Kidney glomerular epithelial cell (primary cell): ENCODE measurements around the gene COPB2.

ENCODE experiments used
- DNase-seq: peaks from one replicate; lab custom pipeline; 2025; lab: John Stamatoyannopoulos, UW

Gene COPB2

DNA sequence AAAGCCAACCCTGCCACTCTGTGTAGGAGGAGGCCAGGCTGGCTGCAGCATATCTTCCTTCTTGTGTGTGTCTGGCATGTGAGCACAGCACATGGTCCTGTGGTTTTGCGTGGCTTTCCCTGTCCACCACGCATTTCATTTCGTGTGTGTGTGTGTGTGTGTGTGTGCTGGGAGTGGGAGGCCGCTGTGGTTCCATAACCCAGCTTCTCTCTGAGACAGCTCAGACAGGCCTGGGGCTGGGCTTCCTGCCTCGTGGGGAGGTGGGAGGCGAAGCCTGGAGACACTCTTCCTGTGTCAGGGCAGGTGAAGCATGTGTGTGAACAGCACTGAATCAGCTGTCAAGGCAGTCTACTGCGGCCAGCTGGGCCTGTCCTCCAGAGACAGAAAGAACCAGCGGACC lies 61.6 kb downstream of the COPB2 start:
- DNase-seq = no peak

DNA sequence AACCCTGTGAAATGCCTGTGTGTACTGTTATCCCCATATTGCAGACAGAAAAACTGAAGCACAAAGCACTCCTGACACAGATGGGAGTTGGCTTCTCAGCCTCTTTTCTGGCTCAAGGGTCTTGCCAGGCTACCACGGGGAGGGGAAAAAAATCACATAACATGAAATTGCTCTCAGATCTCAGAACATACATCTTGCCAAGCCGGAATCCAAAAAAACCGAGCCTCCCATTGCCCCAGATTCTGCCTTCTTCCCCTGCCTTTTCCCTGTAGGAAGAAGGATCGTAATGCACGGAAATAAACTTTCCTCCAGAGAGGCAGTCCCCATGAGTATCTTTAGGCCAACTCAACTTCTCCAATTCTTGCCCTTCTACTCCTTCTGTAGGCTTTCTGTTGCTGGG lies 62.2 kb downstream of the COPB2 start:
- no peak for DNase-seq

DNA sequence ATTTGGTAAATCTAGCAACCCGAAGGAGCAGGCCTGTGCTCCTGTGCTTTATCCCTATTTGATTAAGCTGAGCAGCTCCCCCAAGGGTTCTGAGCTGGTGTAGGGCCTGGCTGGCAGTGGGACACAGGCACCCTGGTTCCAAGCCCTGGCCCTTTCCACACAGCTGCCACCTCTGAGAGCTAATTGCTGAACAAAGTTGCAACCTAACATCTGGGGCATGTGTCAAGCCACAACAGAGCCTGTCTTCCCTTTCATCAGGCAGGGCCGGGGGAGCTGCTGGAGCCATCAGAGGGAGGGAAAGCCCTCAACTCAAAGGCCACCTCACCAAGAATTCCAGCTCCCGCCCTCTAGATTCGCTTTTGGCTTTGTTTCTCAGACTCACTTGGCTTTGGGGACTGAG lies 62.7 kb downstream of the COPB2 start:
- no peak for DNase-seq

DNA sequence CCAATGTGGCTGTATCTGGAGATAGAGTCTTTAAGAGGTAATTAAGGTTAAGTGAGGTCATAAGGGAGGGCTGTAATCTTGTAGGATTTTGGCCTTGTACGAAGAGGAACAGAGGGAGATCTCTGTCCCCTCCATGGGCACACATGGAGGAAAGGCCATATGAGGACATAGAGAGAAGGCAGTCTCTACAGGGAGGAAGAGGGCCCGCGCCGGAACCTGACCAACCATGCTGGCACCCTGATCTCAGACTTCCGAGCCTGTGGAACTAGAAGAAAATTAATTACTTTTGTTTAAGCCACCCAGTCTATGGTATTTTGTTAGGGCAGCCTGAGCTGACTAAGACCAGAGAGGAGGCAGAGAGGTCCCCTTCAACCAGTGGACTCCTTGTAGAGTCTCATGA lies 63.3 kb downstream of the COPB2 start:
- no peak for DNase-seq

DNA sequence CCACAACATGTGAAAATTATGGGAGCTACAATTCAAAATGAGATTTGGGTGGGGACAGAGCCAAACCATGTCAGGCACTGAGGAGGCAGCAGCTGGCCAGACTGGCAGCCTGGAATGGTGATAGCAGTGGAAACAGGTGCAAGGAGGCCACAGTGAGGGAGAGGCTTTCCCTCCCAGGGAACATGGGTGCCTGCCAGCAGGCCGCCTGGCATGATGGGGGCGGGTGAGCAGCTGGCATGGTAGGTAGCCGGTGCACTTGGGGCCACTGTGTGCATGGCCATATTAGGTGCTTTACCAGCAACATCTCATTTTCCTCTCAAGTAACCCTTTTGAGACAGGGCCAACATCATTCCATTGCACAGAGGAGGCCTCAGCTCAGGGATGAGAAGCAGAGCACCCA lies 63.9 kb downstream of the COPB2 start:
- no peak for DNase-seq

DNA sequence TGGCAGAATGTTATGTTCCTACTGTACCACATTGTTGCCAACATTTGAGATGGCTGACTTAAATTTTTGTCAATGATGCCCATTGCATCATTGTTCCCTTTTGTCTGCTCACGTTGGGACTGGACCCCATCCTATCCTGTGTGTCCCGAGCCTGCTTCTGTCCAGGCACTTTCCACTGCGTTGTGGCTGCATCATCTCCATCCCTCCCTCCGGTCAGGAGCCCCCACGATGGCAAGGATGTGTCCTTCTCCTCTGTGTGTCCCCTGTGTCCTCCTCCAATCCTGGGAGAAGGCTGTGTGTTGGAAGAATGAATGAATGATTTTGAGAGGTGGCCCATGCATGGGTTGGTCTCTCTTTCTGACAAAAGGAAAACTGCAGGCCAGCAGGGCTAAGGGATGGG lies 65.0 kb downstream of the COPB2 start:
- DNase-seq = no peak

DNA sequence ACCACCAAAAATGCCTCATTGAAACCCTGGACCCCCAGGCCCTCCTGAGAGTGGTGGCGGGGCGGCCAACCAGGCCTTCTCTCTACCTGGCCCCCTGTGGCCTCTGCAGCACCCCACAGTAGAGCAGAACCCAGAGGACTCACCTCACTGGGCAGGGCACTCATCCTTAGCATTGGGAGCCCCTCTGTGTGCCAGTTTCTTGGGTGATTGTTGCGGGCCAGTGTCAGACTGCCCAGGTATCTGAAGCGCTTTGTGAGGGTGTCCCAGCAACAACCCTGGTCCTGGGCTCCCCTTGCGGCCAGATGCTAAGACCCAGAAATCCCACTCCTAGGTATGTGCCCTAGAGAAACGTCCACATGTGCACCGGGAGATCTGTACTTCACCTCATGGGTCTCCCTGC lies 66.3 kb downstream of the COPB2 start:
- no peak for DNase-seq

DNA sequence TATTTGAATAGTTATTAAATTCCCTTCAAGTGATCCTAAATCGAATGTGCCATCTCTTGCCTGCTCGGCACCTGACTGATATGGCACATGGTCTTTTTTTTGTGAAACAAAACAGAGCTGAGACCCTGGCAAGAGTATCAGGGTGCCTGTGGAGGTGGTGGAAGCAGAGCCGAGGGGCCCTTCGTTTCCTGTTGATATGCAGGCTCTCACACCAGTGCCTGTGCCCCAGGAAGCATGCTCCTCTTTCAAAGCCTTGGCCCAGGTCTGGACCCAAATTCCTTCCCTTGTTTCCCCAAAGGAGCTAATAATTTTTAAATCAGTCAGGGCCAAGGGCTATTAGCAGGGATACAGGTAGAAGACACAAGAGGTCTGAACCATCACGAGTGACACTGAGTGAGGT lies 67.1 kb downstream of the COPB2 start:
- no peak for DNase-seq

DNA sequence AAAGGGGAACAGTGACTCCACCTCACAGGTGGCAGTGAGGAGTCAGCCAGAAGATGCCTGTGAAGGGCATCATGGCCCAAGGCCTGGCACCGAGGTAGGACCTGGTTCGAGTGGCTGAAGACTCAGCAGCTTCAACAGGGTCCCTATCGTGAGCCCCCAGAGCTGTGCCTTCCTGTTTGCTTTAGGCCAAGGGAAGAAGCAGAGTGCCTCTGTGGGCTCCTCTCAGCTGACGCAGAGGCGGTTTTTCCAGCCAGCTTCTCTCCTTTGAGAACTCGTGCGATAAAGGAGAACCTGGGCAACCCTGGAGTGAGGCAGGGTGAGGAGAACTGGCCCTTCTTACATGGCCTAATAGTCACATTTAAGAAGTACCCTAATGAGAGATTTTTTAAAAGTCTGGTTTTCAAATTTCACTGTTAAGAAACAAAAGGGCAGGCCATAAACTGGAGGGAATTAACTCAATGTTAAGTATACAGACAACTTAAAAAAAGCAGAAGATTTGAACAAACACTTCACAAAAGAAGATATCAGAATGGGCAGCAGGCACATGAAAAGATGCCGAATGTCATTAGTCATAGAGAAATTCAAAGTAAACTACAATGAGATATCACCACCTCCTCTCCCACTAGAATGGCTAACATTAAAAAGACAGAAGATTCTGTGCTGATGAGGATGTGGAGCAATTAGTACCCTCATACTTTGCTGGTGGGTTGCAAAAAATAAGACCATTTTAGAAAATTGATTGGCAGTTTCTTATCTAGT lies 68.7 kb downstream of the COPB2 start:
- no peak for DNase-seq

DNA sequence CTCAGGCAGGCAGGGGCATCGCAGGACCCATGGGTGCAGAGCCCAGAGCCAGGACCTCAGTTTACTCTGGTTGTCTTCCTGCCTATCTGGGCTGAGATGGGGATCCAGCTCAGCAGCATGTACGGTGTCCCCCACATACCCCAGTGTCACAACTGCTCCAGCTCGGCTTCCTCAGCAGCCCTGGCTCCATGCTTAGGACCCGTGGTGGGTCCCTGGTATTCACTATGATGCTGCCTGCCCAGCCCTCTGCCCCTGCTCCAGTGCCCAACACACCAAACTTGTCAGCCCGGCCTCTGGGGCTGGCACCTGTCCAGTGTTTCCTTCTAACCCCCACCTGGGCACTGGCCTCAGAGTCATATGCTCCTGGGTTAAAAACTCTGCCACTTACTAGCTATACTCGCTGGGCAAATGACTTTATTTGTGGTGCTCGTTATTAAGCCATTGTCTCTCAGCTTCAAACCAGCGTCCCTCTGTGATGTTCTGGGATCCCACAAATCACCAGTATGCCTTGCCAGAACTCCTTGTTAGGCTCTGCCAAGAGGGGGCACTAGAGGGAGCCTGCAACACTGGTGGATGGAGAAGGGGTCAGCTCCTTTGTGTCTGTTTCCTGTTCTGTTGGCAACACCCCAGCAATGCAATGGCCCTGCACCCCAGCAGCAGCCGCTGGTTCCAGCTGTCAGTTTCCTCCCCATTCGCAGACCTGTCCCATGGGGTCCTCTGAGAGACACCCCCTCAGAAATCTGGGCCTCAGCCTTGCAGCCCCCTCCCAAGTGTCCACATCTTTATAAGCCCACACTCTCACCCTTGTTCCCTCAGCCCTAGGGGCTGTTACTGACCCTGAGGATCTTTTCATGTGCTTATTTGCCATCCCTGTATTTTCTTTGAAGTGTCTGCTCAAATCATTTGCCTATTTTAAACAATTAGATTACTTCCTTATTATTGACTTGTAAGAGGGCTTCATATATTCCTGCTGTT lies 69.7 kb downstream of the COPB2 start:
- DNase-seq = no peak

DNA sequence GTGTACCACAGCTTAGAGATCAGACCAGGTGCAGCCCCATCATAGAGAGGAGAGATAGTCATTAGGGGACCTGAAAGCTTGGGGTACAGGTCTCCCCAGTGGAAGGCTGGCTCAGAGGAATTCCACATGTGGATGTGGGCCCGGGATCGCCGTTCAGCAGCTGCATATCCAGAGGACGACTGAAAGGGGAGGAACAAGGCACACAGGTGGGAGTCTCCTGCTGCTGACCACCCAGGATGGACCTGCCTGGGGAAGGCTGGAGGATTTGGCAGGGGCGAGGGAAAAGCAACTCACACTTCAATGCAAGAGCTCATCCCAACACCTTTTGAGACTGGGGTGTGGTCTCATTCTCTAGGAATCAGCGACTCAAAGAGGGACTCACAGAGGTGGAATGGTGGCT lies 70.6 kb downstream of the COPB2 start:
- no peak for DNase-seq

DNA sequence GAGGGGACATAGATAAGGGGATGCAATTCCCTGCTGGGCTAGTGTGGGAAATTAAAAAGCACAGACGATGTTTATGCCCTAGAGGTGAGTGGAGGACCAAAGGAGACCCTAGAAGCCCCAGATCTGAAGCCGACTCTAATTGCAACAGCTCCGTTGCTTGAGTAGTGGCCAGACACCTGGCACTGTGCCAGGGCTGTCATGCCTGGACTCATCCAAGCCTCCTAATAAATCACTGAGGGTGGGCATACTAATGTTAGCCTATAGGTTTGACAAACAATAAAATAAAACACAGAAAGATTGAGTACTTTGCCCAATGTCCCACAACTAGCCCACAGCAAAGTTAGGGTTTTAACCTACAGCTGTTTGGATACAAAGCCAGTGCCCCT lies 71.0 kb downstream of the COPB2 start:
- DNase-seq = no peak

DNA sequence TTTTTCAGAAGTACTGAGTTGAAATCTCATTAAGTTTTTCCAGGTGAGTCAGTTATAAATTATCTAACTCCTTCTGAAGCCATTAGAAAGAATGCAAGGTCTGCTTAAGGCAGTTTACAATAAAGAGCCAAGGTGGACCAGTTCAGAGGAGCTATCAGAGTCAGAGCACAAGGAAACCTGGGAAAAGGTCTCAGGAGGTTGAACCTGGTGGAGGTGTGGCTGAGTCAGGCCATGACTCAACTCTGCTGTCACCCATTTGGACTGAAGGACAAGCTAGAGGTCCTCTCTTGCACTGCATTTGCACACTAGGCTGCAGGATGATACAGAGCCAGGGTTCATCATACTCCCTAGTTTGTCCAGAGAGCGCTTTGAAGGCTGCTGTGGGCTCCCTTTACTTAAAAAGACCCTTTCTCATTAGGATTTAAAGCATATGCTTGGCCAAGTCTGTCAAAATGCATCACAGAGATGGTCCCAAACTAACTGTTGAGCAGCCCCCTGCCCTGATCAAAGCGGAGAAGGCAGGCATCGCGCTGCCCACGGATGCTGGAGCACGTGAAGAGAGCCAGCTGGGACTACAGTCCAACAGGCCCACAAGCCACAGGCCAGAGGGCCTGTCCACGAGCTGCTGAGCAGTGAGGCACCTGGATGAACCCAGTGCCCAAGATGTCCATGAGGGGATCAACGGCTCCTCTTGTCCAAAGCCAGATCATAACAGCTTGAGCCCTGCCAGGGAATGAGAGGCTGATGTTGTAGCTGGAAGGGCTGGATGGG lies 71.6 kb downstream of the COPB2 start:
- peak; percentile 47 for DNase-seq

DNA sequence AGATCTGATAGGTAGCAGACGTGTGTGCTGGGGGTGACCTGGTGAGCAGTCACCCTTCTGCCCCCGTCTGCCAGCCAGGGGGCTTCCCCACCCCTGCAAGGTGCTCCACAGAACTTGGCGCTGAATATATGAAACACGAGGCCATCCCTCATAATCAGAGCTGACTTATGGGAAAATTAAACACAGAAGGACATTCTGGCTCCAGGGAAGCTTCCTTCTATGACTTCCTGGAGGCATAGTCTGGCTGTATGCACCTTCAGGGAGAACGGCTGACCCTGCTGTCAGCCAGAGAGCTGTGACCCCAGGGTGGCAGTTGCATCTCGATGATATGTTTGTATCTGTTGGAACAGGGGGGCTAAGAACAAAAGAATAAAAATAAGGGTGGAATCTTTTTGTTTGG lies 72.2 kb downstream of the COPB2 start:
- DNase-seq = no peak

DNA sequence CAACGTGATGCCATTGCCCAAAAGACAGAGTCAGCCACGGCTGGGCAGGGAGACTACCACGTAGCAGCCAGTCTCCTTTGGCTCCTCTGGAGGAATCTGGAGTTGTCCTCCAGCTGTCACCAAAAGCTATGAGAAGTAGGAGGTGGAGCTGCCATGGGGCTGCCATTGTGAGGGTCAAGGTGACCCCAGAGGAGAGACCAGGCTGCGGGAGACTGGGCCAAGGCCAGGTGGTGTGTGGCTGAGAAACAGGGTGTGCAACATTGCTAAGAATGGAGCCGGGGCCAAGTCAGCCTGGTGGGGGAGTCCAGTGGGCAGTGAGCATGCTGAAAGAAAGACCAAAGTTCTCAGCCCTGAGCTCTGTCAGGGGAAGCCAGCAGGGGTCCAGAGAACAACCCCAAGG lies 75.5 kb downstream of the COPB2 start:
- no peak for DNase-seq

DNA sequence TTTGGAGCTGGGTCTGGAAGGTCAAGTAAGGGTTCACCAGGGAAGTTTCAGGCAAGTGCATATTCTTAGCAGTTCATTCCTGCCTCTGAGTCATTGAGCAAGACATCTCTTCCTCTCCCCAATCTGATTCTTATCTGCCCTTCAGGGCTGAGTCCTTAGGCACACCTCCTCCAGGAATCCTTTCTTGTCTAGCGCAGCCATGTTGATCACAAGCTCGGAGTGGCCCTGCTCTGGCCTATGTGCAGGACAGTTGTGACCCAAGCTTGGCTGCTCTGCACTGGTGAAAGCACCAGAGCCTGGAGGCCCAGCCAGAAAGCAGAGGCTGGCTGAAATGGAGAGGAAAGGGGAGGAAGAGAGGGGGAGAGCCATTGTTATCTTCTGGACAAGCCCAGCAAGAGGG lies 76.5 kb downstream of the COPB2 start:
- no peak for DNase-seq

DNA sequence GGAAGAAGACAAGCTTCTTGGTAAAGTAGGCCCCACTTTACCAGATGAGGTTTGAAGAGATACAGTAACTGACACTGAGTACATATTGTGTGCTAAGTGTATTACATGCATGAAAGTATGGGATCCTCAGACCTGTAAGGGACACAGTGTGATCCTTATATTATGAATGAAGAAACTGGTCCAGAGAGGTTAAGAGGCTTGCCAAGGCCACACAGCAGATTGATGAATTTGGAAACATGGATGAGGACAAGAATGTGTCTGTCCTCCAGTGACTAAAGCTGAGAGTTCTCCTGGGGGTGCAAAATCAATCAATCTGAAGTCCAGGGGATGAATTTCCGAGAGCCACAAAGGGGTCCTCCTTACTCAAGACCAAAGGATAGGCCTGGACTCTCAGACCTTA lies 77.0 kb downstream of the COPB2 start:
- no peak for DNase-seq

DNA sequence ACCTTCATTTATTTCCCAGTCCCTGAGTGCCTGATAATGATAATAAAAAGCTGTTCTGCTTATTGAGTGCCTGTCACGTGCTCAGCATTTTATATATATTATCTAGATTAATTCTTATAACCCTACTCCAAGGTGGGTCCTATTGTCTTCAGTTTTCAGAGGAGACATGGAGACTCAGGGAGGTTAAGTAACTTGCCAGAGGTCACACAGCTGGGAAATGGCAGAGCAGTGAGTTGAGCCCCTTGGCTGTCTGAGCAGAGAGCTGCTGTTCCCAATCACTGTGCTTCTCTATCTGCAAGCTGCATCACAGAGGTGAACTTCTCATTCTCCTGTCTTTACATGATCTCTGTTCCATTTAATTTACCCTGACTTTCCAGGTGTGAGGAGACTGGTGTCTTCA lies 77.9 kb downstream of the COPB2 start:
- no peak for DNase-seq

DNA sequence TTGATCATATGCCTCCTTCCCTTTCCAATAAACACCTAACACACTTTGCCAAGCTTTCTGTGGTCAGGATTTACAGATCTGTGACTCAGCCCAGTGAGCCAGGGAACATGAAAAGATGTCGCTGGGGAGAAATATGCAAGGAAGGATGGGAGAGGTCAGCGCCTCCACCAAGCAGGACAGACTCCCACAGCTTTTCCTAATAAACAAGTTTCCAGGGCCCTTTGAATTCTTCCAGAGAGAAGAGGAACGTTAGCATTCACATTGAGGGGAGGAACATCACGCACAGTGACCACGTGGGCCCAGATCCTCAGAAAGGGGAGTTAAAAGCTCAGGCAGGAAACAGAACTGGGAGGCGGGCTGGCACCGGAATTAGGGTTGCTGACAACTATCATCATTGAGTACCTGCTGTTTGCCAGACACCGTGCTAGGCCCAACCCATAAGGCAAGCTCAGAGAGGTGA lies 78.9 kb downstream of the COPB2 start:
- peak; percentile 79 for DNase-seq

DNA sequence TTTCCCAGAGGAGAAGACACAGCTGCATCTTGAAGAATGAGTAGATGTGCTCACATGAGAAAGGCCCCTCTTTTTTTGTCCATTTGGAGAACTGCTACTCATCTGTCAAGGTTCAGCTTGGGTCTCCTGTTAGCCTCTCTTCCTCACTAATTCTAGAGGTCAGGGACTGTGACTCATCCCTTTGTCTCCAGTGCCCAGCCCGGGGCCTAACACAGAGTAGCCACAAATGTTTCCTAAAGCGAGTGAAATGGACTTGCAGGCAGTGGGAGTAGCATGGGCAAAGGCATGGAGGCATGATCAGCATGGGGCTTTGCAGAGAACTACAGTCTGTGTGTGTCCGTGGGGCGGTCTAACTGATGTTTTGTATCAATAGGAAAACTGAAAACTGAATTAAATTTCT lies 79.6 kb downstream of the COPB2 start:
- DNase-seq = peak; percentile 62

DNA sequence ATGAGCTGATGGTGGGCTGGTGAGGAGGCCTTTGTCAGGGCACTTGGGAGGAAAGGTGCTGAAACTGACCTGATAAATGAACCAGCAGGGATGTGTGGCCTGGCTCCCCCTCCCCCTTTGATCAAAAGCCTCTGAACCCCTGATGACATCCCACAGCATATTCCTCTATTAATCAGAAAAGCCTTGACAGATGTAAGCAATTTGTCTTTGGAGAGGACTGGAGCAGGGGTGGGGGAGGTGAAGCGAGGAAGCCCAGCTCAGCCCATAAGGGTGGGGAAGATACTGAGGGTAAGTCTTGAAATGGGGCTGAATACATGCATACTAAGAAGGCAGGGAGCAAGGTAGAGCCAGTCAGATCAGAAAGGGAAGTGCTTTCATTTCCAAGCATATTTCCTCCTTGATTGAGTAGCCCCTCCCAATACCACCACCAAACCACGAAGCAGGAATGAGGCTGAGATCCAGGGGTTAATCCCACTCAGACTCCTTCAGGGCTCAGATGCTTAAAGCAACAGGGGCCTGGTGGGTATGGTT lies 80.3 kb downstream of the COPB2 start:
- no peak for DNase-seq

DNA sequence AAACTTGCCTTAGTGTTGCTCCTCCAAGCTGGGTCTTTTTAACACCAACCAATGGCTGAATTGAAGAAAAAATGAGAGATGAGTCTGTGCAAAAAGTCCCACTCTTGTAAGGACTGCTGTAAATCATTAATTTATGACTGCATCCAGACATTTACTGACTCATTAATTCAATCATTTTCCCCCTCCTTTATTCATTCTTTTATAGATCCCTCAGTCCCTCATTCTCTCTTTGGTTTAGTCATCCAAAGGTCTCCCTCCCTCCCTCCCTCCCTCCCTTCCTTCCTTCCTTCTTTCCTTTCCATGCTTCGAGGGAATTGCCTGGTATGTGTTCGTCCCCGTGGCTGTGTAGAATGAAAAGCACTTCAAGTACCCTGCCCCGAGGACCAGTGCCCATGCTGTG lies 80.9 kb downstream of the COPB2 start:
- peak; percentile 97 for DNase-seq
